SK-N-SH (cell line): ENCODE measurements around the gene BCAR1. TPM values are rescaled to one million over a fixed set of nuclear protein-coding genes. Genes with fewer than 3 reads are reported as not detected.

ENCODE experiments used
- CTCF ChIA-PET: fragments of 300-600, 350-600 bp; formaldehyde crosslinking; extraction: SDS; loops from one replicate; lab custom pipeline; 2021; lab: Yijun Ruan, JAX
- POLR2A ChIA-PET: fragments of 350-600 bp; sonication (Branson Sonifier 250); formaldehyde crosslinking; extraction: SDS; loops from one replicate; lab custom pipeline; 2020; ENCODE audit warnings: antibody characterized with exemption, inconsistent platforms; lab: Yijun Ruan, JAX
- DNase-seq: peaks from one replicate; pipeline ENCODE4 v3.0.0; 2012
- H2AFZ ChIP-seq: fragments of 200-600 bp; sonication (generic); 2 replicates; pipeline ENCODE4 v1.8.1; 2016; ENCODE audit warnings: antibody characterized with exemption, mild to moderate bottlenecking, low read depth
- H3F3A ChIP-seq: fragments of 200-600 bp; sonication (generic); replicated peaks from 2 replicates; pipeline ENCODE3; 2016; ENCODE audit warnings: antibody characterized with exemption, mild to moderate bottlenecking; ENCODE audit not compliant: insufficient read depth
- H3K27ac ChIP-seq, 2 experiments: fragments of 200-500 bp in 1 of 2; fragments of 200-600 bp in 1 of 2; sonication (Bioruptor generic) in 1 of 2; sonication (generic), shearing (Covaris generic) in 1 of 2; 2 replicates each; pipeline versions ENCODE4 v1.5.1 to v1.6.1; 2014 to 2016; ENCODE audit warnings: low read depth in 2 of 2, inconsistent platforms in 1 of 2, low read length in 1 of 2, mild to moderate bottlenecking in 1 of 2, mixed read lengths in 1 of 2
- H3K27me3 ChIP-seq: fragments of 200-600 bp; sonication (generic), shearing (Covaris generic); 2 replicates; pipeline ENCODE4 v1.6.1; 2016; ENCODE audit warnings: mixed run types; ENCODE audit not compliant: insufficient read depth
- H3K36me3 ChIP-seq, 2 experiments: fragments of 200-500 bp in 1 of 2; fragments of 200-600 bp in 1 of 2; sonication (Bioruptor generic) in 1 of 2; sonication (generic) in 1 of 2; replicated peaks in 1 of 2; 2 replicates each; pipeline versions ENCODE3 to v1.5.1; 2014 to 2016; ENCODE audit warnings: low read length in 1 of 2, mild to moderate bottlenecking in 1 of 2; ENCODE audit not compliant: insufficient read depth in 2 of 2, control insufficient read depth in 1 of 2
- H3K4me1 ChIP-seq, 2 experiments: fragments of 200-500 bp in 1 of 2; fragments of 200-600 bp in 1 of 2; sonication (Bioruptor generic) in 1 of 2; sonication (generic), shearing (Covaris generic) in 1 of 2; 2 replicates each; pipeline versions ENCODE4 v1.5.1 to v1.6.1; 2014 to 2016; ENCODE audit warnings: low read depth in 1 of 2, low read length in 1 of 2, mixed run types in 1 of 2; ENCODE audit not compliant: insufficient read depth in 2 of 2, control insufficient read depth in 1 of 2
- H3K4me2 ChIP-seq: fragments of 200-600 bp; sonication (generic), shearing (Covaris generic); 2 replicates; pipeline ENCODE4 v1.6.1; 2017; ENCODE audit warnings: mixed run types
- H3K4me3 ChIP-seq, 2 experiments: fragments of 200-500 bp in 1 of 2; fragments of 200-600 bp in 1 of 2; sonication (Bioruptor generic) in 1 of 2; sonication (generic), shearing (Covaris generic) in 1 of 2; 2 replicates each; pipeline versions ENCODE4 v1.5.1 to v1.8.1; 2014 to 2016; ENCODE audit warnings: low read depth in 2 of 2, inconsistent platforms in 1 of 2, low read length in 1 of 2, mild to moderate bottlenecking in 1 of 2, mixed read lengths in 1 of 2, moderate library complexity in 1 of 2
- H3K79me2 ChIP-seq: fragments of 200-600 bp; sonication (generic); 2 replicates; pipeline ENCODE4 v1.8.1; 2017; ENCODE audit warnings: mild to moderate bottlenecking; ENCODE audit not compliant: insufficient read depth
- H3K9ac ChIP-seq: fragments of 200-600 bp; sonication (generic); 2 replicates; pipeline ENCODE4 v1.6.1; 2017; ENCODE audit warnings: mixed run types
- H3K9me2 ChIP-seq: fragments of 200-600 bp; sonication (generic); 2 replicates; pipeline ENCODE4 v1.6.1; 2017; ENCODE audit warnings: mixed run types
- H3K9me3 ChIP-seq: fragments of 200-600 bp; sonication (generic); 2 replicates; pipeline ENCODE4 v1.6.1; 2017; ENCODE audit warnings: mixed run types, mild to moderate bottlenecking, moderate library complexity
- H4K20me1 ChIP-seq: fragments of 200-600 bp; sonication (generic); 2 replicates; pipeline ENCODE4 v1.6.1; 2017; ENCODE audit warnings: mild to moderate bottlenecking, mixed run types; ENCODE audit not compliant: insufficient read depth
- EP300 ChIP-seq, 2 experiments: IDR thresholded peaks; 2 replicates each; pipeline versions ENCODE4 v1.4.0 to v1.6.1; 2012; ENCODE audit warnings: borderline replicate concordance in 1 of 2, low read depth in 1 of 2, low read length in 1 of 2
- FOSL2 ChIP-seq: IDR thresholded peaks from 2 replicates; pipeline ENCODE4 v1.4.0; 2012; ENCODE audit warnings: low read depth, mild to moderate bottlenecking, moderate library complexity, borderline replicate concordance
- GATA2 ChIP-seq: sonication (generic); formaldehyde crosslinking; IDR thresholded peaks from 2 replicates; pipeline ENCODE4 v1.5.0; 2020; ENCODE audit warnings: mild to moderate bottlenecking, missing genetic modification reagents
- JUND ChIP-seq: IDR thresholded peaks from 2 replicates; pipeline ENCODE4 v1.4.0; 2012
- MEF2A ChIP-seq: IDR thresholded peaks from 2 replicates; pipeline ENCODE4 v1.4.0; 2012; ENCODE audit warnings: low read depth, borderline replicate concordance
- NFIC ChIP-seq: IDR thresholded peaks from 2 replicates; pipeline ENCODE4 v1.4.0; 2012; ENCODE audit warnings: borderline replicate concordance
- NRF1 ChIP-seq: IDR thresholded peaks from 2 replicates; pipeline ENCODE4 v1.6.1; 2012; ENCODE audit warnings: low read depth, mild to moderate bottlenecking, low read length
- RFX5 ChIP-seq: IDR thresholded peaks from 2 replicates; pipeline ENCODE4 v1.6.1; 2012; ENCODE audit warnings: mild to moderate bottlenecking, improper control_type of control experiment, low read length
- TCF12 ChIP-seq: IDR thresholded peaks from 2 replicates; pipeline ENCODE4 v1.4.0; 2012
- TEAD4 ChIP-seq: IDR thresholded peaks from 2 replicates; pipeline ENCODE4 v1.4.0; 2012; ENCODE audit warnings: mild to moderate bottlenecking, borderline replicate concordance; ENCODE audit not compliant: insufficient read depth
- YY1 ChIP-seq: IDR thresholded peaks from 2 replicates; pipeline ENCODE4 v1.4.0; 2012; ENCODE audit warnings: low read depth, mild to moderate bottlenecking
- WGBS: methylation state at CpG from one replicate; pipeline ENCODE4 v1.1.6; 2017; ENCODE audit warnings: low lambda C conversion rate; 5-methylcytosine and 5-hydroxymethylcytosine counted together
- polyA plus RNA-seq, 3 experiments: library from polyadenylated mRNA; depleted of rRNA; stranded (reverse); fragments of >200 nt; gene quantifications; 2 replicates each; pipeline ENCODE4 v1.2.3, GENCODE V29; 2012
- TF ChIP-seq, protein P1 (sequence below): IDR thresholded peaks from 2 replicates; pipeline ENCODE4 v1.4.0; 2012; ENCODE audit warnings: low read depth
- TF ChIP-seq, protein P2 (sequence below): IDR thresholded peaks from 2 replicates; pipeline ENCODE4 v1.4.0; 2012; ENCODE audit warnings: low read depth, borderline replicate concordance
- TF ChIP-seq, protein P3 (sequence below): fragments of 150-350 bp; IDR thresholded peaks from 2 replicates; pipeline ENCODE4 v1.6.1; 2016; ENCODE audit warnings: mild to moderate bottlenecking, low read depth, low read length
- TF ChIP-seq, protein P4 (sequence below): IDR thresholded peaks from 2 replicates; pipeline ENCODE4 v1.6.1; 2012; ENCODE audit warnings: mild to moderate bottlenecking, low read depth, low read length, moderate library complexity
- TF ChIP-seq, protein P5 (sequence below): IDR thresholded peaks from 2 replicates; pipeline ENCODE4 v1.4.0; 2012; ENCODE audit warnings: low read depth, borderline replicate concordance

Gene BCAR1
- polyA plus RNA-seq, 1 of the 3 experiments (the other 2 are of a cell fraction), result 45.1 TPM

DNA sequence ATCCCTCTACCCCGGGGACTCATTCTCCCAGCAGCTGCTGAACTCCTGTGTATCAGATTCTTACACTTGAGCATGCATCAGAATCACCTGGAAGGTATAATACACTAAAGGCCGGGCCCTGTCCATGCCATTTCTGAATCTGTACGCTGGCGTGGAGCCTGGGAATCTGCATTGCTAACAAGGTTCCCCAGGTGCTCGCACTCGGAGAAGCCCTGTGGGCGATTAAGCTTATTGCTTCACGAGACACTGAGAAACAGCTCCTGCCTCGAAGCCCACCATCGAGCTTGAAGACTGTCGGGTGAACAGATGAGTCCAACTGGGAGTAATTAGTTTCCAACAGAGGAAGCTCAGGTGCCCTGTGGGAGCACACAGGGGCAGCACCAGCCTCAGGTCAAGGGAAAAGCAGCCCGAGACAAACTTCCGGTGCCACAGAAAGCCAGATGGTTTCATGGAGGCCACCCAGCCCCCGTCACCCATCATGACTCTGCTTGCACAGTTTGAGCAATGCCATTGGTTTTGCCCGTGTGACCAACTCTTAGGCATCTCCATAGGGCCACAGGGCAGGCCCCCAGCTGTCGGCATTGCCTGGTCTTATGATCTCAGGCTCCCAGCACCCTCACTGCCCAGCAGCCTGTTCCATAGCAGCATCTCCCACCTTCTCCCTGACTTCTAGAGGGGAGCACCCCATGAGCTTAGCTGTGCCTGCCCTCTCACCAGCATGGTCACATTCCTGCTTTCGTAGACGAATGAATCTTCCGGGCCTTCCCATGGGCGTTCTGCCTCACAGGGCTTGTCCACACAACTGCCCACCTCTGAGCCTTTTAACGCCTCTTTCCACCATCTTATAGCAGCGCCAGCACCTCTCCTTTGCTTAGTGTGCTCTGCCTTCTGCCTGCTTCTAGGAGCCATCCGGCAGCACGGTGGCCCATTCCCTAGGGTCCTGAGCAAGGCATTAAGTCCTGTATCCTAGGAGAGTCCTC, 55.3 kb downstream of the BCAR1 start:
- Histone ChIP-seq H3K79me2 (no peaks in the 10 kb centered on the region), H3K9me2 (no peaks in the 10 kb centered on the region), H3K9me3 (no peaks in the 10 kb centered on the region), H3K9ac (no peak overlapping the region), H3K4me2 (no peak overlapping the region)
- no peak for TF ChIP-seq TEAD4
- TF ChIP-seq EP300 (IDR thresholded peaks at IDR 0.05; ENCODE audit: borderline replicate concordance in 1 of 2, low read depth in 1 of 2, low read length in 1 of 2), result no peak
- TF ChIP-seq, protein P1, sequence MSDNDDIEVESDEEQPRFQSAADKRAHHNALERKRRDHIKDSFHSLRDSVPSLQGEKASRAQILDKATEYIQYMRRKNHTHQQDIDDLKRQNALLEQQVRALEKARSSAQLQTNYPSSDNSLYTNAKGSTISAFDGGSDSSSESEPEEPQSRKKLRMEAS, result no peak
- TF ChIP-seq, protein P2, sequence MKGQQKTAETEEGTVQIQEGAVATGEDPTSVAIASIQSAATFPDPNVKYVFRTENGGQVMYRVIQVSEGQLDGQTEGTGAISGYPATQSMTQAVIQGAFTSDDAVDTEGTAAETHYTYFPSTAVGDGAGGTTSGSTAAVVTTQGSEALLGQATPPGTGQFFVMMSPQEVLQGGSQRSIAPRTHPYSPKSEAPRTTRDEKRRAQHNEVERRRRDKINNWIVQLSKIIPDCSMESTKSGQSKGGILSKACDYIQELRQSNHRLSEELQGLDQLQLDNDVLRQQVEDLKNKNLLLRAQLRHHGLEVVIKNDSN, result no peak
- no peak for TF ChIP-seq NRF1
- no peak for TF ChIP-seq NFIC
- TF ChIP-seq, protein P3, sequence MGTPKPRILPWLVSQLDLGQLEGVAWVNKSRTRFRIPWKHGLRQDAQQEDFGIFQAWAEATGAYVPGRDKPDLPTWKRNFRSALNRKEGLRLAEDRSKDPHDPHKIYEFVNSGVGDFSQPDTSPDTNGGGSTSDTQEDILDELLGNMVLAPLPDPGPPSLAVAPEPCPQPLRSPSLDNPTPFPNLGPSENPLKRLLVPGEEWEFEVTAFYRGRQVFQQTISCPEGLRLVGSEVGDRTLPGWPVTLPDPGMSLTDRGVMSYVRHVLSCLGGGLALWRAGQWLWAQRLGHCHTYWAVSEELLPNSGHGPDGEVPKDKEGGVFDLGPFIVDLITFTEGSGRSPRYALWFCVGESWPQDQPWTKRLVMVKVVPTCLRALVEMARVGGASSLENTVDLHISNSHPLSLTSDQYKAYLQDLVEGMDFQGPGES, result no peak
- no peak for TF ChIP-seq JUND
- no peak for TF ChIP-seq FOSL2
- TF ChIP-seq MEF2A, result no peak
- TF ChIP-seq, protein P4, sequence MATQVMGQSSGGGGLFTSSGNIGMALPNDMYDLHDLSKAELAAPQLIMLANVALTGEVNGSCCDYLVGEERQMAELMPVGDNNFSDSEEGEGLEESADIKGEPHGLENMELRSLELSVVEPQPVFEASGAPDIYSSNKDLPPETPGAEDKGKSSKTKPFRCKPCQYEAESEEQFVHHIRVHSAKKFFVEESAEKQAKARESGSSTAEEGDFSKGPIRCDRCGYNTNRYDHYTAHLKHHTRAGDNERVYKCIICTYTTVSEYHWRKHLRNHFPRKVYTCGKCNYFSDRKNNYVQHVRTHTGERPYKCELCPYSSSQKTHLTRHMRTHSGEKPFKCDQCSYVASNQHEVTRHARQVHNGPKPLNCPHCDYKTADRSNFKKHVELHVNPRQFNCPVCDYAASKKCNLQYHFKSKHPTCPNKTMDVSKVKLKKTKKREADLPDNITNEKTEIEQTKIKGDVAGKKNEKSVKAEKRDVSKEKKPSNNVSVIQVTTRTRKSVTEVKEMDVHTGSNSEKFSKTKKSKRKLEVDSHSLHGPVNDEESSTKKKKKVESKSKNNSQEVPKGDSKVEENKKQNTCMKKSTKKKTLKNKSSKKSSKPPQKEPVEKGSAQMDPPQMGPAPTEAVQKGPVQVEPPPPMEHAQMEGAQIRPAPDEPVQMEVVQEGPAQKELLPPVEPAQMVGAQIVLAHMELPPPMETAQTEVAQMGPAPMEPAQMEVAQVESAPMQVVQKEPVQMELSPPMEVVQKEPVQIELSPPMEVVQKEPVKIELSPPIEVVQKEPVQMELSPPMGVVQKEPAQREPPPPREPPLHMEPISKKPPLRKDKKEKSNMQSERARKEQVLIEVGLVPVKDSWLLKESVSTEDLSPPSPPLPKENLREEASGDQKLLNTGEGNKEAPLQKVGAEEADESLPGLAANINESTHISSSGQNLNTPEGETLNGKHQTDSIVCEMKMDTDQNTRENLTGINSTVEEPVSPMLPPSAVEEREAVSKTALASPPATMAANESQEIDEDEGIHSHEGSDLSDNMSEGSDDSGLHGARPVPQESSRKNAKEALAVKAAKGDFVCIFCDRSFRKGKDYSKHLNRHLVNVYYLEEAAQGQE, result no peak
- no peak for TF ChIP-seq RFX5
- no peak for TF ChIP-seq YY1
- no peak for TF ChIP-seq TCF12
- no peak for TF ChIP-seq GATA2 (CRISPR knock-in tag)
- TF ChIP-seq, protein P5, sequence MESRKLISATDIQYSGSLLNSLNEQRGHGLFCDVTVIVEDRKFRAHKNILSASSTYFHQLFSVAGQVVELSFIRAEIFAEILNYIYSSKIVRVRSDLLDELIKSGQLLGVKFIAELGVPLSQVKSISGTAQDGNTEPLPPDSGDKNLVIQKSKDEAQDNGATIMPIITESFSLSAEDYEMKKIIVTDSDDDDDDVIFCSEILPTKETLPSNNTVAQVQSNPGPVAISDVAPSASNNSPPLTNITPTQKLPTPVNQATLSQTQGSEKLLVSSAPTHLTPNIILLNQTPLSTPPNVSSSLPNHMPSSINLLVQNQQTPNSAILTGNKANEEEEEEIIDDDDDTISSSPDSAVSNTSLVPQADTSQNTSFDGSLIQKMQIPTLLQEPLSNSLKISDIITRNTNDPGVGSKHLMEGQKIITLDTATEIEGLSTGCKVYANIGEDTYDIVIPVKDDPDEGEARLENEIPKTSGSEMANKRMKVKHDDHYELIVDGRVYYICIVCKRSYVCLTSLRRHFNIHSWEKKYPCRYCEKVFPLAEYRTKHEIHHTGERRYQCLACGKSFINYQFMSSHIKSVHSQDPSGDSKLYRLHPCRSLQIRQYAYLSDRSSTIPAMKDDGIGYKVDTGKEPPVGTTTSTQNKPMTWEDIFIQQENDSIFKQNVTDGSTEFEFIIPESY, result no peak
- TF ChIP-seq, all 33 proteins: peak for 0
- no peaks in the 10 kb centered on the region; the same call in 1 of the 2 replicates for H3K27me3 ChIP-seq
- no peak overlapping the region for H3K4me3 ChIP-seq
- no peaks in the 10 kb centered on the region for H3K36me3 ChIP-seq
- peaks cover 0 to 8% of the 10 kb centered on the region in 2 experiments; a peak in 1 of 4 replicates for H3K4me1 ChIP-seq
- H4K20me1 ChIP-seq, result no peaks in the 10 kb centered on the region
- CTCF ChIA-PET, result interaction anchor here (1.0 to 6.5 kb wide), 4 partner anchors 38 to 269 kb away, joined by 3 to 105 read pairs (median 9); no protein-coding TSS in a partner anchor
- H2AFZ ChIP-seq, result no peak overlapping the region
- POLR2A ChIA-PET, result no interaction called here
- 90% methylated on average over 21 of the region's 24 CpGs for WGBS
- DNase-seq, result no peak
- no peaks in the 10 kb centered on the region for H3F3A ChIP-seq
- no peak overlapping the region for H3K27ac ChIP-seq
